ENCODE results near the gene NEURL1.

DNA sequence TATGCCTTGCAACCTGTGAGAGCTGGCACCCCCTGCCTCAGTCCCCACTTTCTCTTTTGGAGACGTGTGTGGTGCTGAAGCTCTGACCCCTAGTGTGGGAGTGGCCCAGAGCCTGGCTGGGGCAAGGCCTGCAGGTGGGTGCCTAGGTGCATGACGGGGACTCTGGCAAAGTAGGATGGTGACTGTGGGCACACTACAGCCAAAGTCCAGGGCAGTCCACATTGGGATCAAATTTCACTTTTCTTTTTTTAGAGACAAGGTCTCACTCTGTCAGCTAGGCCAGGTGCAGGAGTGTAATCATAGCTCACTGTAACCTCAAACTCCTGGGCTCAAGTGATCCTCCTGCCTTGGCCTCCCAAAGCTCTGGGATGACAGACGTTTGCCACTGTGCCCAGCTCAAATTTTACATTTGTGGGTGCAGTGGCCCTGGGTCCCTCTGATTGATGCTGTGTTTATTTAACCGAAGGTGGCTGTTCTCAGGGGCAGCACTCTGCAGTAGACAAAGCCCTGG lies 52.3 kb downstream of the NEURL1 start:
- TF ChIP-seq, protein P1, sequence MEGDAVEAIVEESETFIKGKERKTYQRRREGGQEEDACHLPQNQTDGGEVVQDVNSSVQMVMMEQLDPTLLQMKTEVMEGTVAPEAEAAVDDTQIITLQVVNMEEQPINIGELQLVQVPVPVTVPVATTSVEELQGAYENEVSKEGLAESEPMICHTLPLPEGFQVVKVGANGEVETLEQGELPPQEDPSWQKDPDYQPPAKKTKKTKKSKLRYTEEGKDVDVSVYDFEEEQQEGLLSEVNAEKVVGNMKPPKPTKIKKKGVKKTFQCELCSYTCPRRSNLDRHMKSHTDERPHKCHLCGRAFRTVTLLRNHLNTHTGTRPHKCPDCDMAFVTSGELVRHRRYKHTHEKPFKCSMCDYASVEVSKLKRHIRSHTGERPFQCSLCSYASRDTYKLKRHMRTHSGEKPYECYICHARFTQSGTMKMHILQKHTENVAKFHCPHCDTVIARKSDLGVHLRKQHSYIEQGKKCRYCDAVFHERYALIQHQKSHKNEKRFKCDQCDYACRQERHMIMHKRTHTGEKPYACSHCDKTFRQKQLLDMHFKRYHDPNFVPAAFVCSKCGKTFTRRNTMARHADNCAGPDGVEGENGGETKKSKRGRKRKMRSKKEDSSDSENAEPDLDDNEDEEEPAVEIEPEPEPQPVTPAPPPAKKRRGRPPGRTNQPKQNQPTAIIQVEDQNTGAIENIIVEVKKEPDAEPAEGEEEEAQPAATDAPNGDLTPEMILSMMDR (conservative IDR thresholded peaks at IDR 0.05; ENCODE audit: low read length) = no peak
- no peak for TF ChIP-seq EZH2phosphoT487 (IDR thresholded peaks at IDR 0.05; ENCODE audit: borderline replicate concordance, low read depth, low read length)
